HG03469 (cell line): Measurements from ENCODE around the gene SLK.

Experiments used
- ATAC-seq: cut with Tn5 transposase; IDR thresholded peaks from one replicate; pipeline ENCODE4 v1.9.1; 2021; ENCODE audit warnings: mild to moderate bottlenecking, moderate library complexity, moderate number of reproducible peaks; ENCODE audit not compliant: unreplicated experiment

Gene SLK

DNA sequence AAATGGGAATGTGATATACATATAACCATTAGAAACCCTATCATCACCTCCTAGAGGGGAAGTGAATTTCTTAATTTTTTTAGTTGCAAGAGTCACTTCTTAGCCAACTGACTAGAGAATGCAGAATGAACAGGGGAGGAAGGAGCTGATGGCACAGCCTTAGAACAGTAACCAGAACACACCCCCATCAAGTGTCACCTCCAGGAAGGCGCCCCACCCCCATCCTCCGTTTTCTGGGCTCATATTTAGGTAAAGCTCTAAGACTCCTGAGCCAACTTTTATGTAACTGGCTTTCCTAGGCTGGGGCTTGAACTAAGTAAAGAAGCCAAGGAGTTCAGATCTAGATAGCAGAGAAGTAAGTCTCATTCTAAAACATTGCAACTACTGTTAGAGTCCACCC lies 64.7 kb downstream of the SLK start:
- ATAC-seq, result no peak

- no peak for ATAC-seq
Measured at GRCh38 chr10:104032144-104032775, 65.3 kb downstream of the SLK start.

GRCh38 chr10:104033401-104033930 lies 66.5 kb downstream of the SLK start:
- ATAC-seq, result no peak

DNA sequence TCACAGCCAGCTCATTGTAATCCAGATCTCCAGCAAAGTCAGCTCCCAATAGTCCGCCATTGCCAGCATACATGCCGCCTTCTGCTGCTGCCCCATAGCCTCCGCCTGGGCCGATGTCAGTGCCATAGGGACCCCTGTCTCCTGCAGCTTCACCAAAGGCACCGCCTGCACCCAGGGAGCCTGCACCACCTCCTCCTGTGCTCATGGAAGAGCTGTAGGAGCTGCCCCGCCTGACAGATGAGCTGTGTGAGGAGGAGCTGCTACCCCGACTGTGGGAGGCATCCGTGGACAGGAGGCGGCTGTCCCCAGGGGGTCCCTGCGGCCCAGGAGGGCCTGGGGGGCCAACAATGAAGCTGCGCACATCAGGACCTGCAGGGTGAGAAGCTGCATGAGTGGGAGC lies 67.0 kb downstream of the SLK start:
- ATAC-seq, result no peak

GRCh38 chr10:104034401-104035193 lies 67.7 kb downstream of the SLK start:
- no peak for ATAC-seq

DNA sequence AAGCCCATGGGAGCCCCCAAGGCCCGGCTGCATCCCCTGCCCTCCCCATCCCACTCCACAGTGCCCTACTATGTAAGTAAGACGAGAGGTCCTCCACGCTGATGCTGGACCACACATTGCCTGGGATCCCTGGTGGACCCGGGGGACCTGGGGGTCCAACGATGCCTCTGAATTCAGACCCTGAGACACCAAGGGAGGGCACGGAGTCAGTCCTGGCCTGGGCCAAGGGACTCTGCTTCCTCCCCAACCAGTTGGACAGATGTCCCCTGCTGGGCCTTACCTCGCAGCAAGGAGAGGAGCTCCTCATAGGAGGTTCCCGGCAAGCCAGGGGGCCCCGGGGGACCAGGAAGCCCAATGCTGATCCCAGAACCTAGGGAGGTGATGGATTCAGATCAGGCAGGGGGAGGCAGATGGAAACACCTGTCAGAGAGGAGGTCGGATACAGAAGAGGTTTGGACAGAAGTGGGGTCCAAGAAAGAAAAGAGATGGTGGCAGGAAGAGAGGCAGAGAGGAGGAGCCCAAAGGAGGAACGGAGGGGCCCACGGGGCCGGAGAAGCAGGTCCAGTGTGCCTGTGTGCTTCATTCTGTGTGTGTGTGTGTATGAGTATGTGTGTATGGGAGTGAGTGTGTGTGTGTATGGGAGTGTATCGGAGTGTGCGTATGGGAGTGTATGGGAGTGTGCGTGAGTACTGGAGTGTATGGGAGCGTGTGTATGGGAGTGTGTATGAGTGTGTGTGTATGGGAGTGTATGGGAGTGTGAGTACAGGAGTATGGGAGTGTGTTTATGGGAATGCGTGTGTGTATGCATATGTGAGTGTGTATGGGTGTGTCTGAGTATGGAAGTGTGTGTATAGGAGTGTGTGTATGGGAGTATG lies 68.5 kb downstream of the SLK start:
- no peak for ATAC-seq

DNA sequence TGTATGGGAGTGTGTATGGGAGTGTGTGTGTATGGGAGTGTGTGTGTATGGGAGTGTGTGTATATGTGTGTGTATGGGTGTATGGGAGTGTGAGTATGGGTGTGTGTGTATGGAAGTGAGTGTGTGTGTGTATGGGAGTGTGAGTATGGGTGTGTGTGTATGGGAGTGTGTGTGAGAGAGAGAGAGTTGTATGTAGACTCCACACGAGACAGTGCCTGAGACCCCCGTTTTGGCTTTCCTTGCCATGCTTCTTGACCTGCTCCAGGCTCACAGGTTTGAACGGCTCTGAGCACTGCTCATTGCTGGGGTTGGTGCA lies 69.1 kb downstream of the SLK start:
- ATAC-seq, result no peak

DNA sequence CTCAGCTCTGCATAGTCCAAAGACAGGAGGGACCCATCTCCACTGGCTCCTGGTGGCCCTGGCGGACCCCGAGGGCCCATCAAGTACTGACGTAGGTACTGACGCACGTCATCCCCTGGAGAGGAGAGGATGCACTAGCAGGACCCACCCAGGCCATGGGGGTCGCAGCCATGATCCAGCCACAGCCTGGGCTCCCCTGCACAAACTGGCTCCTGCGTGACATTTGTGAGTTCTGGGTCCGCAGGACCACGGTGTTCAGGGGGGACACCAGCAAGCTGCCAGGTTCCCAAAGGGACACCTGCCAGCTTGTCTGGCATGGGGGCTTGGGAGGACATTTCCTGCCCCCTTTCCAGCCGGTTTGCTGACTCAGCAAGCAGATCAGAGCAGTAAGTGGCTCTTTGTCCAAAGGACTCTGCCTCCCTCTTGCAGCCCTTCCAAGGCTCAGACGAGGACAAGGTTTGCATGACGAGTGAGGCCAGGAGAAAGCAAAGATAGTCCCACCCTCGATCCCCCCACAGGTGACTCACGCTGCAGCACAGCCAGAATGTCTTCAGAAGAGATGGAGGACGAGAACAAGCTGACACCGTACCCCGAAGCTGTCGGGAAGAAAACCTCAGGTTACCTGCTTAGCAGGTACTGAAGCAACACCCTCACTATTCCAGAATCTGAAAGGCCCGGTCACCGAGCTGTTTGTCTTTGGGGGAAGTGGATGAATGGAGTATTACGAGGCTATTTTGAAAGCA lies 69.7 kb downstream of the SLK start:
- no peak for ATAC-seq

GRCh38 chr10:104037261-104037951 lies 70.5 kb downstream of the SLK start:
- ATAC-seq, result no peak

DNA sequence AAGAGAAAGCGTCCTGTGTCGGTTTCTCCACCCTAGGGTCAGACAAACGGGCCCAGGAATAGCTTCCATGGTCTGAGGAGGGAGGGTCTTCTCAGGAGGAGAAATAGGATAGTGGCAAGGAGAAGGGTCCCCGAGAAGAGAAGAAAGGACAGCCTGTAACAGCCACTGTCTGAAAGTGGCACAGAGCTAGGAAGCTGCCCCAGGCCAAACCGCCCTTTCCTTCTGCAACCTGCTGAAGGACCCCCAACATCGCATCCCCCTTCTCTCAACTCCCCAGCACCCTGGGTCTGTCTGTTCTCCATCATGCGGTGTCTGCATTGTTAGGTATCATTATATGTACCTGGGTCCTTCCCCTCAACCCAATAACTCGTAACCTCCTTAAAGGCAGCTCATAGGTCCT lies 71.6 kb downstream of the SLK start:
- ATAC-seq, result no peak

GRCh38 chr10:104038958-104039752 lies 72.2 kb downstream of the SLK start:
- no peak for ATAC-seq

DNA sequence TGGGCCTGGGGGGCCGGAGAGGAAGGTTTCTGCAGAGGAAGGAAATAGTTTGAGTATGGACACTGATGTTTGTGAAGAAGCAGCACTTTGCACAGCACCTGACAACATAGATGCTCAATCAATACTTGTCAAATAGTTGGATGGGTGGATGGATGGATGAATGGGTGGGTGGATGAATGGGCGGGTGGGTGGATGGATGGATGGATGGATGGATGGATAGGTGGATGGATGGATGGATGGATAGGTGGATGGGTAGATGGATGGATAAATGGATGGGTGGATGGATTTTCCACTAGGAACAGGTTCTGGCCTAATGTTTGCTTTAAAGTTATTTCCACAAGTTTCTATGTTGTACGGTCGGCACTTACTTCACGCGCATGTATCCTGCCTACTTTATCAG lies 73.4 kb downstream of the SLK start:
- ATAC-seq, result no peak

DNA sequence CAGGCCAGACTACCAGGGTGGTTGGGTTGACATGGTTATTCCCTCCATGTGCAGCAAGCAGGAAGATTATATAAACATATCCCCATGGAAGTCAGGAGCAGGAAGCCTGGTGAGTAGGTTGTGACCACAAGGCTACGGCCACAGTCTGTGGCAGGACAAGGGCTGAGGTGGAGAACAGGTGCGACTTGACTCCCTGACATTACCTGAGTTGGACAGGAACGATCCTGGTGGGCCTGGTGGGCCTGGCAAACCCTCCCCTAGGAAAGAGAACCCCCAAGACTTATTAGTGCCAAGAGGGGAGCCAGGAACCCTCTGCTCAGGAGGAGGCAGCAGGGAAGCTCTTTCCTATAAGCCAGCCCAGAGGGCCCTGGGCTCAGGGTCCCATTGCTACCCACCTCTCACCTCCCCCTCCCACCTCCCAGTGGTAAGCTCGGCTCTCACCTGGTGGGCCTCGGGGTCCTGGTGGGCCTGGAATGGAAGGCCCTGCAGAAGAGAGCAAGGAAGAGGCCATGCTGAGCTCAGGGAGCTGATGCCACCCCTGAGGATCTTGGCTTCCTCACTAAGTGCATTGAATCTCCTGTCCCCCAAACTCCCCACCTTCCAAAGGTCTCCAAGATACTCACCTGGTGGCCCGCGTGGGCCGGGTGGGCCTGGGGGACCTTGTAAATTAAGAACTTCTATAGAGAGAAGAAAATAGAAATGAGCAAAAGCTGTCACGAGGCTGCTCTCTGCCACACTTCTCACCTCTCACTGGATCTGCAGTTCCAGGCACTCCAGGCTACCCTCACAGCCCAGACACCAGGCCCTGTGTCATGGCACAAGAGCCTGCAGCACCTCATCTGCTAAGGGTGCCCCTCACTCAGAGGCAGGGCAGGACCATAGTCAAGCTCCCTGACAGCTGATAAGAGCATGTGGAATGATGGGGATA lies 74.2 kb downstream of the SLK start:
- ATAC-seq, result no peak

GRCh38 chr10:104041891-104042535 lies 75.1 kb downstream of the SLK start:
- ATAC-seq, result no peak

- ATAC-seq, result no peak
Measured at GRCh38 chr10:104043185-104043830, 76.4 kb downstream of the SLK start.

GRCh38 chr10:104043854-104044253 lies 76.9 kb downstream of the SLK start:
- no peak for ATAC-seq
